ENCODE results near the gene PPFIA1. TPM values are rescaled to one million over a fixed set of nuclear protein-coding genes. Genes with fewer than 3 reads are reported as not detected.

Gene PPFIA1
- total RNA-seq, 1 experiment from 2014 or later = 63.4 TPM

DNA sequence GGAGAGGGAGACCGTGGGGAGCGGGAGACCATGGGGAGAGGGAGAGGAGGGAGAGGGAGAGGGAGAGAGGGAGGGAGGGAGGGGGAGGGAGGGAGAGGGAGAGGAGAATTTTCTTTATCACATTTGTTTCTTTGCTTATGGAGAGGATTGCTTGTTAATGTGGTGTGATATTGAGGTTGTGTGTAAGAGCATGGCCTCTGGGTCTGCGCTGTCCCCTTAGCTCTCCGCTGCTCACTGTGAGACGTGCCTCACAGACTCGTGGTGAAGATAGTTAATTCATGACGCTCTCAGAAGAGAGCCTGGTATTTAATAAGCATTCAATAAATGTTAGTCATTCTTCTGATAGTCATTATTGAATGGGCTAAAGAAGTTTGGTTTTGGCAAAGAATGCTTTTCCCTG, 26.2 kb downstream of the PPFIA1 start:
- WGBS (ENCODE audit: extremely low coverage, insufficient read length, low lambda C conversion rate) = no CpG with 5 or more reads among the region's 7 CpGs
- Histone ChIP-seq H2BK5ac (ENCODE audit: insufficient read length, low read length) (no peak overlapping the region), H2AFZ (ENCODE audit: low read length) (no peak overlapping the region), H3K56ac (ENCODE audit: insufficient read length, low read depth, low read length) (no peak overlapping the region), H3K79me2 (ENCODE audit: insufficient read depth, low read length) (peaks cover 9% of the 10 kb centered on the region; the same call in 1 of the 2 replicates), H3K4me1 (ENCODE audit: insufficient read depth, low read length) (peaks cover 4% of the 10 kb centered on the region; the same call in 1 of the 2 replicates), H2BK120ac (ENCODE audit: low read depth, low read length, poor library complexity, severe bottlenecking) (no peak overlapping the region), H2BK20ac (ENCODE audit: low read depth, low read length, poor library complexity, severe bottlenecking) (no peak overlapping the region), H3K18ac (ENCODE audit: insufficient read length, low read depth, low read length) (no peak overlapping the region), H3K23me2 (ENCODE audit: insufficient read length, low read depth, low read length, poor library complexity, severe bottlenecking) (no peaks in the 10 kb centered on the region), H3K23ac (ENCODE audit: insufficient read length, low read depth, low read length) (no peak overlapping the region), H3K4me2 (ENCODE audit: insufficient read depth, insufficient read length, low read length) (no peak overlapping the region), H4K20me1 (ENCODE audit: control insufficient read depth, insufficient read depth, insufficient read length) (no peaks in the 10 kb centered on the region), H2BK15ac (ENCODE audit: low read depth, low read length) (no peak overlapping the region), H4K91ac (ENCODE audit: insufficient read length, low read depth, low read length) (no peak overlapping the region), H3K9ac (ENCODE audit: extremely low read depth, insufficient read length, low read length) (no peak overlapping the region), H2BK12ac (ENCODE audit: insufficient read length, low read depth, low read length) (no peak overlapping the region), H3K27me3 (ENCODE audit: insufficient read depth, low read length) (no peaks in the 10 kb centered on the region), H3K9me3 (ENCODE audit: control insufficient read depth, low read depth, low read length) (no peaks in the 10 kb centered on the region), H4K5ac (ENCODE audit: insufficient read length, low read depth, low read length) (no peak overlapping the region), H3K4ac (ENCODE audit: low read depth, low read length) (no peak overlapping the region), H3K27ac (ENCODE audit: insufficient read length, low read depth, low read length) (no peak overlapping the region), H3K79me1 (ENCODE audit: insufficient read depth, low read depth, low read length, poor library complexity, severe bottlenecking) (peaks cover 4% of the 10 kb centered on the region), H3T11ph (ENCODE audit: low read length) (no peak overlapping the region), H4K8ac (replicated peaks; ENCODE audit: insufficient read length, low read depth, low read length) (no peak overlapping the region), H3K14ac (ENCODE audit: insufficient read depth, low read length) (no peak overlapping the region), H2AK5ac (ENCODE audit: insufficient read length, low read length) (no peak overlapping the region)
- no peak for DNase-seq
- TF ChIP-seq CTCF (conservative IDR thresholded peaks at IDR 0.05) = no peak
- H3K36me3 Mint-ChIP-seq (ENCODE audit: insufficient read depth in 1 of 3, low read depth in 3 of 3) = peaks cover 46 to 74% (median 61%) of the 10 kb centered on the region in 3 experiments
- H3K9me3 Mint-ChIP-seq = peaks cover 4 to 9% of the 10 kb centered on the region in 2 experiments; a peak in 3 of 5 replicates
- H3K27me3 Mint-ChIP-seq (ENCODE audit: low read depth) = no peaks in the 10 kb centered on the region
- H3K27ac Mint-ChIP-seq = no peak overlapping the region
- H3K4me1 Mint-ChIP-seq = peaks cover 8 to 10% of the 10 kb centered on the region in 2 experiments
- H3K4me3 Mint-ChIP-seq = no peak overlapping the region

Measured in H9 (cell line).